K562 (cell line): ENCODE results near the gene CSNK1D. TPM values are rescaled to one million over a fixed set of nuclear protein-coding genes. Genes with fewer than 3 reads are reported as not detected.

Source experiments
- DACH1 ChIP-seq: fragments of 450-650 bp; IDR thresholded peaks from 2 replicates; pipeline ENCODE4 v1.6.1; 2018; ENCODE audit not compliant: partially characterized antibody
- FOXA3 ChIP-seq, 2 experiments: fragments of 450-650 bp in 1 of 2; sonication (generic) in 1 of 2; formaldehyde crosslinking; IDR thresholded peaks in 1 of 2; conservative IDR thresholded peaks in 1 of 2; 2 replicates each; pipeline versions ENCODE4 v1.4.0 to v1.8.0; 2020 to 2022; ENCODE audit warnings: mild to moderate bottlenecking in 2 of 2, missing genetic modification reagents in 1 of 2
- KDM2B ChIP-seq: fragments of 250-450 bp; sonication (Bioruptor Pico); IDR thresholded peaks from 2 replicates; pipeline ENCODE4 v1.8.0; 2021; ENCODE audit warnings: mild to moderate bottlenecking, moderate library complexity
- MIER1 ChIP-seq: fragments of 450-650 bp; IDR thresholded peaks from 2 replicates; pipeline ENCODE4 v1.6.1; 2016; ENCODE audit warnings: antibody characterized with exemption, mild to moderate bottlenecking, low read depth
- PHB ChIP-seq: fragments of 250-450 bp; sonication (Bioruptor Pico); IDR thresholded peaks from 2 replicates; pipeline ENCODE4 v1.5.0; 2021
- ZFP36 ChIP-seq: fragments of 150-350 bp; IDR thresholded peaks from 2 replicates; pipeline ENCODE4 v1.6.1; 2018; ENCODE audit warnings: low read length, low read depth; ENCODE audit not compliant: partially characterized antibody
- ZNF274 ChIP-seq: IDR thresholded peaks from 2 replicates; pipeline ENCODE4 v1.6.1; 2011; ENCODE audit warnings: low read depth, mild to moderate bottlenecking, low read length, moderate library complexity, borderline replicate concordance
- ZNF384 ChIP-seq: IDR thresholded peaks from 2 replicates; pipeline ENCODE4 v1.6.1; 2012; ENCODE audit warnings: low read depth, low read length, improper control_type of control experiment
- polyA plus RNA-seq, 8 experiments: library from polyadenylated mRNA; depleted of rRNA in 4 of 8; stranded (reverse) in 5 of 8; unstranded in 3 of 8; fragments of >200 nt; fragmentation: Nextera tagmentation in 2 of 8; fragmentation: Illumina TruSeq in 1 of 8; extraction: Ambion mirVana in 2 of 8; extraction: Trizol in 1 of 8; gene quantifications; 2 replicates each; pipeline versions ENCODE4 v1.2.1 to v1.2.3, GENCODE V29; 2011 to 2014; ENCODE audit warnings: inconsistent platforms in 1 of 8, missing spikeins in 1 of 8
- total RNA-seq, 7 experiments: library from RNA; depleted of rRNA in 6 of 7; stranded (reverse); fragments of >200 nt in 6 of 7; fragmentation: Illumina TruSeq in 2 of 7; extraction: Trizol in 2 of 7; gene quantifications; 2 replicates each; pipeline versions ENCODE4 v1.2.1 to v1.2.3, GENCODE V29; 2011 to 2021; ENCODE audit warnings: low replicate concordance in 1 of 7
- TF ChIP-seq, protein P1 (sequence below): fragments of 450-650 bp; IDR thresholded peaks from 2 replicates; pipeline ENCODE4 v1.6.1; 2017; ENCODE audit warnings: antibody characterized with exemption, mild to moderate bottlenecking
- TF ChIP-seq, protein P2 (sequence below): fragments of 450-650 bp; IDR thresholded peaks from 2 replicates; pipeline ENCODE4 v1.6.1; 2016; ENCODE audit warnings: mild to moderate bottlenecking, moderate library complexity
- TF ChIP-seq, protein P3 (sequence below): fragments of 250-450 bp; sonication (Bioruptor Pico); IDR thresholded peaks from 2 replicates; pipeline ENCODE4 v1.8.0; 2021; ENCODE audit warnings: moderate library complexity, mild to moderate bottlenecking, inconsistent platforms

The CSNK1D gene
- total and polyA plus RNA-seq, 9 of the 15 experiments (the other 6 are each of a cell fraction or from before 2014, with no cell fraction given), result 6.5 to 133 (median 41.3) TPM

DNA sequence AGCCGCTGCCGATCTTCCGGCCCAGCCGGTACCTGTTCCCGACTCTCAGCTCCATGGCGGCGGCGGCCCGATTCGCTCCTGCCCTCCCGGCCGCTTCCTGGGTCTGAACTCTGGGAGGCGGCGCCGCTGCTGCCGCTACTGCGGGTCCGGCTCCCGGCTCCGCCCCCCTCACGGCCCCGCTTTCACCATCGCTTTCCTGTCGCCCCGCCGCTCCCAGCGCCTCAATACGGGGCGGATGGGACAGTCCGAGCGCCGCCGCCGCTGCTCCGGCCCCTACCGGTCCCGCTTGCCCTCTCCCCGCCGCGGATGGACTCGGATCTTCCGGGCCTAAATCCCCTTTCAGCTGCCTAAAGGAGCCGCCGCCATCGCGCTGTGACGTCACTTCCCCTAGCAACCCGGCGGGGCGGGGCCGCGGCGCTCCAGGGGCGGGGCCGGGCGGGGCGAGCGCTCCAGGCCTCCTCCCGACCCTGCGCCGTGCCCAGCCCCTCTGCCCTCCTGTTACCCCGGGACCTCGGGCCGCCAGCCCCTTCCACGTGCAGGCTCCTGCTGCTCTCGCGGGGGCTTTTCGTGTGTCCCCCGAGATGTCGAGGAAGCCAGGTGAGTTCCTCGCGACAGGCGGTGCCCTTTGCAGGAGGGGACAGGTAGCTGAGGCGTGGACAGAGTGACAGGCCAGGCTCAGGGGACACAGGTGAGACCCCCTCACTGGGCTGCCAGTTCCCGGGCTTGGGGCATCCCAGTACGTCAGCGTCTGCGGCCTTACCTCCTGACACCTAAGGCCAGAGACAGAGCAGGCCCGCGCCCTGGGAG, at the start of gene CSNK1D (continued):
- TF ChIP-seq, protein P1, sequence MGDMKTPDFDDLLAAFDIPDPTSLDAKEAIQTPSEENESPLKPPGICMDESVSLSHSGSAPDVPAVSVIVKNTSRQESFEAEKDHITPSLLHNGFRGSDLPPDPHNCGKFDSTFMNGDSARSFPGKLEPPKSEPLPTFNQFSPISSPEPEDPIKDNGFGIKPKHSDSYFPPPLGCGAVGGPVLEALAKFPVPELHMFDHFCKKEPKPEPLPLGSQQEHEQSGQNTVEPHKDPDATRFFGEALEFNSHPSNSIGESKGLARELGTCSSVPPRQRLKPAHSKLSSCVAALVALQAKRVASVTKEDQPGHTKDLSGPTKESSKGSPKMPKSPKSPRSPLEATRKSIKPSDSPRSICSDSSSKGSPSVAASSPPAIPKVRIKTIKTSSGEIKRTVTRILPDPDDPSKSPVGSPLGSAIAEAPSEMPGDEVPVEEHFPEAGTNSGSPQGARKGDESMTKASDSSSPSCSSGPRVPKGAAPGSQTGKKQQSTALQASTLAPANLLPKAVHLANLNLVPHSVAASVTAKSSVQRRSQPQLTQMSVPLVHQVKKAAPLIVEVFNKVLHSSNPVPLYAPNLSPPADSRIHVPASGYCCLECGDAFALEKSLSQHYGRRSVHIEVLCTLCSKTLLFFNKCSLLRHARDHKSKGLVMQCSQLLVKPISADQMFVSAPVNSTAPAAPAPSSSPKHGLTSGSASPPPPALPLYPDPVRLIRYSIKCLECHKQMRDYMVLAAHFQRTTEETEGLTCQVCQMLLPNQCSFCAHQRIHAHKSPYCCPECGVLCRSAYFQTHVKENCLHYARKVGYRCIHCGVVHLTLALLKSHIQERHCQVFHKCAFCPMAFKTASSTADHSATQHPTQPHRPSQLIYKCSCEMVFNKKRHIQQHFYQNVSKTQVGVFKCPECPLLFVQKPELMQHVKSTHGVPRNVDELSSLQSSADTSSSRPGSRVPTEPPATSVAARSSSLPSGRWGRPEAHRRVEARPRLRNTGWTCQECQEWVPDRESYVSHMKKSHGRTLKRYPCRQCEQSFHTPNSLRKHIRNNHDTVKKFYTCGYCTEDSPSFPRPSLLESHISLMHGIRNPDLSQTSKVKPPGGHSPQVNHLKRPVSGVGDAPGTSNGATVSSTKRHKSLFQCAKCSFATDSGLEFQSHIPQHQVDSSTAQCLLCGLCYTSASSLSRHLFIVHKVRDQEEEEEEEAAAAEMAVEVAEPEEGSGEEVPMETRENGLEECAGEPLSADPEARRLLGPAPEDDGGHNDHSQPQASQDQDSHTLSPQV, result 0 out of 2 replicates have a peak, but pooled peaks have one; percentile 36
- TF ChIP-seq ZNF274 (no peak), KDM2B (no peak), FOXA3 (CRISPR knock-in tag; conservative IDR thresholded peaks at IDR 0.05 in 1 of 2, IDR thresholded peaks at IDR 0.05 in 1 of 2) (no peak), DACH1 (peak; percentile 44), ZNF384 (no peak), MIER1 (no peak), ZFP36 (no peak), PHB (peak; percentile 52; the same call in 1 of the 2 replicates)
- TF ChIP-seq, protein P2, sequence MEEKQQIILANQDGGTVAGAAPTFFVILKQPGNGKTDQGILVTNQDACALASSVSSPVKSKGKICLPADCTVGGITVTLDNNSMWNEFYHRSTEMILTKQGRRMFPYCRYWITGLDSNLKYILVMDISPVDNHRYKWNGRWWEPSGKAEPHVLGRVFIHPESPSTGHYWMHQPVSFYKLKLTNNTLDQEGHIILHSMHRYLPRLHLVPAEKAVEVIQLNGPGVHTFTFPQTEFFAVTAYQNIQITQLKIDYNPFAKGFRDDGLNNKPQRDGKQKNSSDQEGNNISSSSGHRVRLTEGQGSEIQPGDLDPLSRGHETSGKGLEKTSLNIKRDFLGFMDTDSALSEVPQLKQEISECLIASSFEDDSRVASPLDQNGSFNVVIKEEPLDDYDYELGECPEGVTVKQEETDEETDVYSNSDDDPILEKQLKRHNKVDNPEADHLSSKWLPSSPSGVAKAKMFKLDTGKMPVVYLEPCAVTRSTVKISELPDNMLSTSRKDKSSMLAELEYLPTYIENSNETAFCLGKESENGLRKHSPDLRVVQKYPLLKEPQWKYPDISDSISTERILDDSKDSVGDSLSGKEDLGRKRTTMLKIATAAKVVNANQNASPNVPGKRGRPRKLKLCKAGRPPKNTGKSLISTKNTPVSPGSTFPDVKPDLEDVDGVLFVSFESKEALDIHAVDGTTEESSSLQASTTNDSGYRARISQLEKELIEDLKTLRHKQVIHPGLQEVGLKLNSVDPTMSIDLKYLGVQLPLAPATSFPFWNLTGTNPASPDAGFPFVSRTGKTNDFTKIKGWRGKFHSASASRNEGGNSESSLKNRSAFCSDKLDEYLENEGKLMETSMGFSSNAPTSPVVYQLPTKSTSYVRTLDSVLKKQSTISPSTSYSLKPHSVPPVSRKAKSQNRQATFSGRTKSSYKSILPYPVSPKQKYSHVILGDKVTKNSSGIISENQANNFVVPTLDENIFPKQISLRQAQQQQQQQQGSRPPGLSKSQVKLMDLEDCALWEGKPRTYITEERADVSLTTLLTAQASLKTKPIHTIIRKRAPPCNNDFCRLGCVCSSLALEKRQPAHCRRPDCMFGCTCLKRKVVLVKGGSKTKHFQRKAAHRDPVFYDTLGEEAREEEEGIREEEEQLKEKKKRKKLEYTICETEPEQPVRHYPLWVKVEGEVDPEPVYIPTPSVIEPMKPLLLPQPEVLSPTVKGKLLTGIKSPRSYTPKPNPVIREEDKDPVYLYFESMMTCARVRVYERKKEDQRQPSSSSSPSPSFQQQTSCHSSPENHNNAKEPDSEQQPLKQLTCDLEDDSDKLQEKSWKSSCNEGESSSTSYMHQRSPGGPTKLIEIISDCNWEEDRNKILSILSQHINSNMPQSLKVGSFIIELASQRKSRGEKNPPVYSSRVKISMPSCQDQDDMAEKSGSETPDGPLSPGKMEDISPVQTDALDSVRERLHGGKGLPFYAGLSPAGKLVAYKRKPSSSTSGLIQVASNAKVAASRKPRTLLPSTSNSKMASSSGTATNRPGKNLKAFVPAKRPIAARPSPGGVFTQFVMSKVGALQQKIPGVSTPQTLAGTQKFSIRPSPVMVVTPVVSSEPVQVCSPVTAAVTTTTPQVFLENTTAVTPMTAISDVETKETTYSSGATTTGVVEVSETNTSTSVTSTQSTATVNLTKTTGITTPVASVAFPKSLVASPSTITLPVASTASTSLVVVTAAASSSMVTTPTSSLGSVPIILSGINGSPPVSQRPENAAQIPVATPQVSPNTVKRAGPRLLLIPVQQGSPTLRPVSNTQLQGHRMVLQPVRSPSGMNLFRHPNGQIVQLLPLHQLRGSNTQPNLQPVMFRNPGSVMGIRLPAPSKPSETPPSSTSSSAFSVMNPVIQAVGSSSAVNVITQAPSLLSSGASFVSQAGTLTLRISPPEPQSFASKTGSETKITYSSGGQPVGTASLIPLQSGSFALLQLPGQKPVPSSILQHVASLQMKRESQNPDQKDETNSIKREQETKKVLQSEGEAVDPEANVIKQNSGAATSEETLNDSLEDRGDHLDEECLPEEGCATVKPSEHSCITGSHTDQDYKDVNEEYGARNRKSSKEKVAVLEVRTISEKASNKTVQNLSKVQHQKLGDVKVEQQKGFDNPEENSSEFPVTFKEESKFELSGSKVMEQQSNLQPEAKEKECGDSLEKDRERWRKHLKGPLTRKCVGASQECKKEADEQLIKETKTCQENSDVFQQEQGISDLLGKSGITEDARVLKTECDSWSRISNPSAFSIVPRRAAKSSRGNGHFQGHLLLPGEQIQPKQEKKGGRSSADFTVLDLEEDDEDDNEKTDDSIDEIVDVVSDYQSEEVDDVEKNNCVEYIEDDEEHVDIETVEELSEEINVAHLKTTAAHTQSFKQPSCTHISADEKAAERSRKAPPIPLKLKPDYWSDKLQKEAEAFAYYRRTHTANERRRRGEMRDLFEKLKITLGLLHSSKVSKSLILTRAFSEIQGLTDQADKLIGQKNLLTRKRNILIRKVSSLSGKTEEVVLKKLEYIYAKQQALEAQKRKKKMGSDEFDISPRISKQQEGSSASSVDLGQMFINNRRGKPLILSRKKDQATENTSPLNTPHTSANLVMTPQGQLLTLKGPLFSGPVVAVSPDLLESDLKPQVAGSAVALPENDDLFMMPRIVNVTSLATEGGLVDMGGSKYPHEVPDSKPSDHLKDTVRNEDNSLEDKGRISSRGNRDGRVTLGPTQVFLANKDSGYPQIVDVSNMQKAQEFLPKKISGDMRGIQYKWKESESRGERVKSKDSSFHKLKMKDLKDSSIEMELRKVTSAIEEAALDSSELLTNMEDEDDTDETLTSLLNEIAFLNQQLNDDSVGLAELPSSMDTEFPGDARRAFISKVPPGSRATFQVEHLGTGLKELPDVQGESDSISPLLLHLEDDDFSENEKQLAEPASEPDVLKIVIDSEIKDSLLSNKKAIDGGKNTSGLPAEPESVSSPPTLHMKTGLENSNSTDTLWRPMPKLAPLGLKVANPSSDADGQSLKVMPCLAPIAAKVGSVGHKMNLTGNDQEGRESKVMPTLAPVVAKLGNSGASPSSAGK, result no peak
- TF ChIP-seq, protein P3, sequence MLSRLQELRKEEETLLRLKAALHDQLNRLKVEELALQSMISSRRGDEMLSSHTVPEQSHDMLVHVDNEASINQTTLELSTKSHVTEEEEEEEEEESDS (CRISPR knock-in tag), result no peak
